Colonic mucosa (tissue), 2 donors: ENCODE measurements around the gene ACAA1. TPM values are rescaled to one million over a fixed set of nuclear protein-coding genes. Genes with fewer than 3 reads are reported as not detected.

Experiments
- total RNA-seq, 2 donors: library from RNA; stranded (reverse); fragmentation: NEBNext Ultra II Directional in 1 of 2; extraction: Animal tissue kit (Norgen Biotek cat#: 25700) in 1 of 2; gene quantifications; one replicate each; pipeline ENCODE4 v1.2.1, GENCODE V29; 2021
- donor health status: DM: no; HTN: no; CAD: no.
- donor health status: DM: no; HTN: no; CAD: no.

The ACAA1 gene
- total RNA-seq, 2 donors from 2014 or later, result 135 to 167 TPM

Other genes starting within 250 kb of the ACAA1 start
- 100 to 1,000 TPM; 155 to 166 TPM for gene VILL, start 146.3 kb downstream of the ACAA1 start, total RNA-seq
- gene PLCD1, start 107.5 kb downstream of the ACAA1 start, total RNA-seq, result 10 to 100 TPM; 46.8 to 70.0 TPM
- gene DLEC1, start 97.9 kb downstream of the ACAA1 start, total RNA-seq, result under 1 TPM; 0.52 to 0.56 TPM
- 10 to 100 TPM; 69.5 to 70.4 TPM for gene MYD88, start 1.5 kb upstream of the ACAA1 start, total RNA-seq
- 10 to 100 TPM; 32.0 to 57.3 TPM for gene OXSR1, start 28.4 kb upstream of the ACAA1 start, total RNA-seq
- 1 to 10 TPM in 1 of 2 donors, under 1 TPM in 1; 0.27 to 1.1 TPM for gene SLC22A13, start 128.7 kb upstream of the ACAA1 start, total RNA-seq
- under 1 TPM; 0.11 to 0.44 TPM for gene SLC22A14, start 145.2 kb upstream of the ACAA1 start, total RNA-seq
- gene XYLB, start 209.7 kb upstream of the ACAA1 start, total RNA-seq, result 10 to 100 TPM; 13.4 to 17.4 TPM